NCI-H774 (cell line): ENCODE data around the gene ZNF526.
"Not testable (repeated sequence)": the region's sequence is repeated elsewhere in the genome, so short reads cannot be mapped to it uniquely, and the experiment has no call there.

Experiments
- DNase-seq: peaks from one replicate; lab custom pipeline; 2025; lab: John Stamatoyannopoulos, UW

Gene ZNF526

GRCh38 chr19:42246922-42247639, 27.0 kb downstream of the ZNF526 start:
- DNase-seq, result no peak

DNA sequence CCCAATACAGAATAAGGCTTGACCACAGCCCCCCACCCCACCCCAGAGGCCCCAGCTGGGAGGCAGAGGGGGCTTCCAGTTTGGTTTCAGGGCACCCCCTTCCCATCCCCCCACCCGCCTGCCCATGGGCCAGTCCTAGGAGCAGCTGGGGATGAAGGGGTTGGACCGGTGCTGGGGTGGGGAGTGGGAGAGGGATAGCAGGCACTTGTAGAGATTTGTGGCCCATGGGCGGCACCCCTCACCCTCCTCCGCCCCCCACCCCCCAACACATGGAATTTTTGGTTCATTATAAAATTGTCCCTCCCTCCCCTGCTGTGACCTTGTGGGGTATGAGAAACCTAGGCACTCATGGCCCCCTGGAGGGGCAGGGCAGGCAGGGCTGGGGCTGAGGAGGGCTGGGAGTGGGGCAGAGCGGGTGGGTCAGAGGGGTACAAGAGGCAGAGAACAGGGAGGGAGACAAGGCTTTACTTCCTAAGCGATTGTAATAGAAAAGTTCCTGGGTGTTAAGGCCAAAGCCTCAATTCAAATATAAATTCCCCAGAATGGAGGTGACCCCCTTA, 27.6 kb downstream of the ZNF526 start:
- no peak for DNase-seq

GRCh38 chr19:42248270-42249148, 28.4 kb downstream of the ZNF526 start:
- no peak for DNase-seq

- no peak for DNase-seq
Measured at GRCh38 chr19:42249149-42249750, 29.1 kb downstream of the ZNF526 start.

GRCh38 chr19:42249769-42250168, 29.7 kb downstream of the ZNF526 start:
- DNase-seq, result no peak

GRCh38 chr19:42250183-42250665, 30.1 kb downstream of the ZNF526 start:
- DNase-seq, result no peak

GRCh38 chr19:42250666-42251531, 30.8 kb downstream of the ZNF526 start:
- no peak for DNase-seq

DNA sequence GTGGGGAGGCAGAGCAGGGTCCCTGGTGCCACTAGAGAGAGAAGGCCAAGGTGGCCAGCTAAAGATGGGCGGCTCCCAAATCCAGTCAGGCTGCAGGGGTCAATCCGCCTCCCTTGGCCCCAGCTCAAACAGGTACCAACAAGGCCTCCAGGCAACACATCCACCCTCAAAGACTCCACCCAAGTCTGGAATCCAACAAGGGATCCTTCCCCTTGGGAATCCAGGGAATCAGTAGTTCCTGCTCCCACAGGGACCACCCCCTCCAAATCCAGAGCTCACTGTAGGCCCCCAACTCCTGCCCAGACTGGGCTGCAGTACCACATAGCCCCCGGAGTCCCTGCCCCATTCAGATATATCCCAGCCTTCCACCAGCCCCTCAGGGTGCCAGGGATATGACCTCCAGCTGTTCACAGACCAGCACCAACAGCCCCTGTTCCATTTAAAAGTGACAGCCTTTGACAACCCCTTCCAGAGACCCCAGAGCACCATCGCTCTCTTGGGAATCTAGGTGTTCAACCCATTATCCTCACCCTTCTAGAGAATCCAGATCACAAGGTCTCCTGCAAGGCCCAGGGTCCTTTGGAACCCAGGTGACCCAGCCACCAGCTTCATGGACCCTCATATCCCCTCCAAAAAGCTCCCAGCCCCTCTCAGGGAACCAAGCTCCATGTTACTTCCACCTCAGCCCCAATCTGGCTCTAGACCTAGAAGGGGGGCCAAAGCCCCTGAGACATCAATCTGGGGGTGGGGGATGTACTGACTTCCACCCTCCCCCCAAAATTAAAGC, 31.7 kb downstream of the ZNF526 start:
- DNase-seq, result no peak

DNA sequence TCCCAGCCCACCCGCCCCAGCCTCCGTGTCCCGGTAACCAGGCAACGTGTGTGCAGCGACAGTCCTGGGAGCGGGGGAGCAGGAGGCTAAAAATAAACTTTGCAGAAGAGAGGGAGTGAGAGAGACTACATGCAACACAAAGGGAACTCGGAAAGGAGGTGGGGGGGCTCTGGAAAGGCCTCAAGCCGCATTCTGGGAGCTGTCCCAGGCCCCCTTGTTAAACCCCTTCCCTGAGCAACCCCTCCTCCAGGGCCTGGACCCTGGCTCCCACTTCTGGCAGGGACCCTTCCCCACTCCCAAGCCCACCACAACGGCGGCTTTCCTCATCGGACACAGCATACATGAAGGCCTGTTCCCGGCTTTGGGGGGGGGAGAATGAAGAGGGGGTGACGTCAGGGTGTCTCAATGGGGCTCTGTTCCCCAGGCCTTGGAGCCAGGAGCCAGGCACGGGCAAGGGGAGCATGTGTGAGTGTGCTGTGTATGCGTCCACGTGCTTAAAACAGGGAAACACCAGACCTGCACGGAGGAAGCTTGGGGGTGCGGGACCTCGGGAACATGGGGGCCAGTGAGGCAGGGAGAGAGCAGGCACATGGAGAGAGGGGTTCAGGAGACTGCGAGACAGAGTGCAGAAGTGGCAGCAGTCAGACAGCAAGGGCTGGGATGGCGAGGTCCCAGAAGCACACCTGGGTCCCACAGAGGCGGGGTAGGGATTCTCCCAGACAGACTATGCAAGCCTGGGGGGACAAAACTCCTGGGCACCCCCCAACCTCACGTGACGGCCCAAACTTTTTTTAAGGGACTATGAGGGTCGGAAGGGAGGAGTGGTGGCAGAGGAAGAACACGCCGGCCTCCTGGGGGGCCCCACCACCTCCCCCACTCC, 32.5 kb downstream of the ZNF526 start:
- DNase-seq, result no peak

DNA sequence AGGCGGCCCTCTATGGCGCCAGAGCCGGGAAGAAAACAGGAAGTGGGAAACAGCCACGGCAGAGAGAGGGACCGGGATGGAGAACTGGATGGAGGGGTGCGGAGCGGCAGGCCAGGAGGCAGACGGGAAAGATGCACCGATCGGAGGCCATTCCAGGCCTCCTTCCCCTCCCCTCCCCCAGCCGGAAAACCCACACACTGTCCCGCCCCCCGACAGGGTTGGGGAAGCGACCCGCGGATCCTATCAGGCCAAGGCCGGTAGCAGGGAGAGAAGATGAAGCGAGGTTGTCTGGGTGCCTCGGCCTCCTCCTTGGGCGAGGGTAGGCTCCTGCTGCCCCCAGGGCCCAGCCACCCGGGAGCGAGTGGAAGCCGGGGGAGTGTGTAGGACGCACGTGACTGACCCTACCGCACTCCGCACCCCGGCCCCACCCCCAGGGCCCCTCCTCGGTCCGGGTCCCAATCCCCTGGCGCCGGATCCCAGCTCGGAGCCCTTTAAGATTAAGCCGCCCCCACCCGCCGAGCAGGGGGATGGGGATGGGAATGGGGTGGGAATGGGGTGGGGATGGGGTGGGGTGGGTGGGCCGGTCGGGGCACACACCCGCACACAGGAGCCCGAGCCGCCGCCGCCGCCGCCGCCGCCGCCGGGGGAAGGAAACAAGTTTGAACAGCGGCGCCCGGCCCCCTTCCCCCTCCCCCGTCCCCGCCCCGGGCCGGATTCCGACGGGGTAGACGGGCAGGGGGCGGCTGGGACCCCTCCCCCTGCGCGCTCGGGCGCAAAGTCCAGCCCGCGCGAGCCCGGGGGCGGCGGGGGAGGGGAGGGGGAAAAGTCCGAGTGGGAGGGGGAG, 33.4 kb downstream of the ZNF526 start:
- no peak for DNase-seq

- DNase-seq, result no peak
Measured at GRCh38 chr19:42254089-42254849, 34.2 kb downstream of the ZNF526 start.

- peak; percentile 81 for DNase-seq
Measured at GRCh38 chr19:42254850-42255765, 35.0 kb downstream of the ZNF526 start, which contains the start of gene ERF. ERF (minus strand) TSS chr19:42255128; CDS start chr19:42254999, 129 bp downstream.

DNA sequence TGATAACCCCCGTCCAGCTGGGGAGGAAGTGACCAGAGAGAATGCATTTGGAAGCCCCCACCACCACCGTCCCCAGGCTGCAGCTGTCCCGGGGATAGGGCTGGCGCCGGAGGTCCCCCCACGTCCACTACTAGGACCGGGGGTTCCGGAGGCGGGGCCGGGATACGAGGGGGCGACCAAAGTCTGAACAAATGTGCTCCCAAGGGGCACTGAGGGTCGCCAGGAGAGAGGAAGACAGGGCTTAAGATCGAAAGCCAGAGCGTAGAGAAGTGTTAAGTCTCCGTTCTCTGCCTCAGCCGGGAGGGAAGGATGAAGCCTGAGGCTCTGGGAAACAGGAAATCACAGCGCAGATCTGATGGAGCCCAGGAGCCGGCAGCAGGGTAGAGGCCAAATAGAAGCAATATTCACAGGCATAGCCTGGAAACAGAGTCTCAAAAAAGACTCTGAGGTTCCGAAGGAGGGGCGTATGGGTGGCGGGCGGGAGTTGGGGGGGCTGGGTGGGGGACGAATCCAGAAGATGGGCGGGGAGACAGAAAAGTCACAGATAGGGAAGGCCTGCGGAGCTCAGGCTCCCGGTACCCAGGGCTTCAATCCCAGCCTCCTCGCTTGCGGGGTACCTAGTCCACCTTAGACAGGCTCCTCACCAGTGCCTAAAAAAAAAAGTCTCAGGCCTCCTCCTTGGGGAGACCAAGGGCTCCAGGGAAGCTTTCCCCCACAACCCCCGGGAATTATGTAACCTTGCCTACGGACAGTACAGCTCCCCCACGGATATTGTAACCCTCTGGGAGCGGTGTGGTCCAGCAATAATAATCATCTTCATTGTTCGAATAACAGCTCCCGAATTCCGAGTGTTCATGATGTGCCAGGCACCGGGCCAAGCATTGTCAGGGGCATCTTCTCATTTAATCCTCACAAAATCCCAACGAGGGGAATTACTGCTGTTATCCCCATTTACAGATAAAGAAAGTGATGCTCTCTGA, 35.9 kb downstream of the ZNF526 start:
- DNase-seq, result no peak

- not testable (repeated sequence) for DNase-seq
Measured at GRCh38 chr19:42257842-42258241, 37.7 kb downstream of the ZNF526 start.

- no peak for DNase-seq
Measured at GRCh38 chr19:42261763-42262162, 41.7 kb downstream of the ZNF526 start.
